Endothelial cell of umbilical vein (primary cell): Measurements from ENCODE around the gene SPPL3. TPM values are rescaled to one million over a fixed set of nuclear protein-coding genes. Genes with fewer than 3 reads are reported as not detected.

Source experiments
- BruUV-seq: library from RNA; stranded (reverse); fragments of 400-500 nt; replicated peaks from 2 replicates; lab custom pipeline; 2021; lab: Mats Ljungman, UMichigan
- CTCF ChIA-PET: fragments of 300-600, 350-600 bp; sonication (Branson Sonifier 250); formaldehyde crosslinking; loops from one replicate; lab custom pipeline; 2021; ENCODE audit warnings: antibody characterized with exemption, inconsistent platforms; lab: Charles Lee
- POLR2A ChIA-PET: fragments of 300-600, 350-600 bp; sonication (Branson Sonifier 250); formaldehyde crosslinking; loops from one replicate; lab custom pipeline; 2021; ENCODE audit warnings: antibody characterized with exemption, inconsistent platforms; lab: Charles Lee
- DNase-seq: peaks from one replicate; pipeline ENCODE4 v3.0.0-alpha.2; 2011; ENCODE audit warnings: low read depth, low spot score
- FAIRE-seq: peaks from 2 replicates; lab custom pipeline; 2011; peaks lifted over from hg19 to GRCh38; lab: Jason Lieb, UNC
- H2AFZ ChIP-seq: 2 replicates; pipeline ENCODE4 v1.6.0; 2012; ENCODE audit warnings: low read depth, low read length, control low read depth, inconsistent platforms
- H3K27ac ChIP-seq: 2 replicates; pipeline ENCODE4 v1.5.1; 2011; ENCODE audit warnings: low read depth, mild to moderate bottlenecking, control low read depth, low read length, moderate library complexity; ENCODE audit not compliant: insufficient read depth
- H3K27me3 ChIP-seq, 2 experiments: 2 replicates each; pipeline versions ENCODE4 v1.6.0 to v1.6.1; 2011; ENCODE audit warnings: low read length in 2 of 2, mixed read lengths in 1 of 2; ENCODE audit not compliant: control insufficient read depth in 2 of 2, insufficient read depth in 2 of 2
- H3K36me3 ChIP-seq, 2 experiments: 2 replicates in 1 of 2; 3 replicates in 1 of 2; pipeline ENCODE4 v1.5.1; 2011; ENCODE audit warnings: low read length in 2 of 2, mild to moderate bottlenecking in 1 of 2, moderate library complexity in 1 of 2; ENCODE audit not compliant: control insufficient read depth in 2 of 2, insufficient read depth in 2 of 2; ENCODE audit errors: extremely low read depth in 1 of 2
- H3K4me1 ChIP-seq: 3 replicates; pipeline ENCODE4 v1.5.1; 2011; ENCODE audit warnings: mild to moderate bottlenecking, low read length; ENCODE audit not compliant: control insufficient read depth, insufficient read depth; ENCODE audit errors: extremely low read depth
- H3K4me2 ChIP-seq: 2 replicates; pipeline ENCODE4 v1.6.1; 2011; ENCODE audit warnings: low read length, control low read depth, mixed read lengths; ENCODE audit not compliant: insufficient read depth
- H3K4me3 ChIP-seq, 3 experiments: fragments of 200-600 bp in 1 of 3; sonication (generic), shearing (Covaris generic) in 1 of 3; replicated peaks in 1 of 3; 2 replicates each; pipeline ENCODE4 v1.5.1; 2011 to 2016; ENCODE audit warnings: control low read depth in 3 of 3, low read length in 3 of 3, mild to moderate bottlenecking in 2 of 3, inconsistent platforms in 1 of 3, low read depth in 1 of 3, moderate library complexity in 1 of 3; ENCODE audit not compliant: insufficient read depth in 1 of 3
- H3K79me2 ChIP-seq: 2 replicates; pipeline ENCODE4 v1.6.0; 2012; ENCODE audit warnings: low read length, inconsistent platforms; ENCODE audit not compliant: control insufficient read depth, insufficient read depth
- H3K9ac ChIP-seq: replicated peaks from 2 replicates; pipeline ENCODE3; 2011; ENCODE audit warnings: low read length, control low read depth; ENCODE audit not compliant: insufficient read depth; ENCODE audit errors: extremely low read depth
- H3K9me1 ChIP-seq: replicated peaks from 3 replicates; pipeline ENCODE4 v1.6.0; 2011; ENCODE audit warnings: mild to moderate bottlenecking, low read length; ENCODE audit not compliant: control insufficient read depth, insufficient read depth; ENCODE audit errors: extremely low read depth
- H3K9me3 ChIP-seq: replicated peaks from 2 replicates; pipeline ENCODE4 v1.5.1; 2012; ENCODE audit warnings: low read length, inconsistent platforms; ENCODE audit not compliant: control insufficient read depth, insufficient read depth
- H4K20me1 ChIP-seq: replicated peaks from 2 replicates; pipeline ENCODE3; 2011; ENCODE audit warnings: mild to moderate bottlenecking, low read length; ENCODE audit not compliant: control insufficient read depth, insufficient read depth; ENCODE audit errors: extremely low read depth
- EZH2 ChIP-seq: IDR thresholded peaks from 2 replicates; pipeline ENCODE4 v1.6.1; 2012; ENCODE audit warnings: borderline replicate concordance, low read depth, mild to moderate bottlenecking, moderate library complexity, low read length, inconsistent platforms; ENCODE audit not compliant: severe bottlenecking
- FOS ChIP-seq: IDR thresholded peaks from 2 replicates; pipeline ENCODE4 v1.6.1; 2011; ENCODE audit warnings: mild to moderate bottlenecking, low read length, moderate library complexity, borderline replicate concordance; ENCODE audit not compliant: insufficient read depth
- GATA2 ChIP-seq: IDR thresholded peaks from 2 replicates; pipeline ENCODE4 v1.7.0; 2011; ENCODE audit warnings: low read depth, mild to moderate bottlenecking, moderate library complexity, mixed read lengths, low read length; ENCODE audit not compliant: insufficient read length, insufficient read depth
- JUN ChIP-seq: IDR thresholded peaks from 2 replicates; pipeline ENCODE4 v1.6.1; 2011; ENCODE audit warnings: borderline replicate concordance, low read depth; ENCODE audit not compliant: insufficient read length, insufficient read depth
- MYC ChIP-seq: IDR thresholded peaks from one replicate; pipeline ENCODE4 v1.6.1; 2011; ENCODE audit warnings: mild to moderate bottlenecking, low read depth, low read length
- POLR2A ChIP-seq: IDR thresholded peaks from 2 replicates; pipeline ENCODE4 v1.6.1; 2012; ENCODE audit warnings: low read depth, mild to moderate bottlenecking, control low read depth, low read length
- POLR2AphosphoS5 ChIP-seq: IDR thresholded peaks from 2 replicates; pipeline ENCODE4 v1.6.1; 2012; ENCODE audit warnings: low read depth, mild to moderate bottlenecking, control low read depth, low read length, moderate library complexity; ENCODE audit not compliant: insufficient read depth
- dilution Hi-C: fragments of 300-500 bp; cut with MboI; formaldehyde crosslinking; loops from one replicate; pipeline ENCODE4 v1.15.0; 2019; ENCODE audit warnings: low sequenced_read_pairs; ENCODE audit not compliant: extremely low pct_ligation_motif_present
- intact Hi-C: fragments of 100-400 bp; cut with micrococcal nuclease; formaldehyde crosslinking; loops from one replicate; pipeline ENCODE4 v1.10.0; 2022
- polyA plus RNA-seq, 4 experiments: library from polyadenylated mRNA; depleted of rRNA in 3 of 4; stranded (reverse) in 3 of 4; unstranded in 1 of 4; fragments of >200 nt; gene quantifications; 2 replicates each; pipeline versions ENCODE4 v1.2.1 to v1.2.3, GENCODE V29; 2011 to 2012; ENCODE audit warnings: missing spikeins in 1 of 4
- total RNA-seq: library from RNA; stranded (reverse); gene quantifications from 2 replicates; pipeline ENCODE4 v1.2.3, GENCODE V29; 2021
- TF ChIP-seq, protein P1 (sequence below): IDR thresholded peaks from 2 replicates; pipeline ENCODE4 v1.6.1; 2011; ENCODE audit not compliant: insufficient read depth, insufficient read length
- TF ChIP-seq, protein P2 (sequence below), 2 donors: IDR thresholded peaks; 1 replicate in 1 of 2; 2 replicates in 1 of 2; pipeline ENCODE4 v1.5.1; 2011; ENCODE audit warnings: low read length in 2 of 2, mild to moderate bottlenecking in 2 of 2, moderate library complexity in 2 of 2, control low read depth in 1 of 2, inconsistent platforms in 1 of 2, low read depth in 1 of 2; ENCODE audit not compliant: insufficient read depth in 1 of 2; ENCODE audit errors: extremely low read depth in 1 of 2

The SPPL3 gene
- total and polyA plus RNA-seq, 2 donors (not counting 3 experiments of a cell fraction or from before 2014, with no cell fraction given): 30.6 to 53.0 TPM

DNA sequence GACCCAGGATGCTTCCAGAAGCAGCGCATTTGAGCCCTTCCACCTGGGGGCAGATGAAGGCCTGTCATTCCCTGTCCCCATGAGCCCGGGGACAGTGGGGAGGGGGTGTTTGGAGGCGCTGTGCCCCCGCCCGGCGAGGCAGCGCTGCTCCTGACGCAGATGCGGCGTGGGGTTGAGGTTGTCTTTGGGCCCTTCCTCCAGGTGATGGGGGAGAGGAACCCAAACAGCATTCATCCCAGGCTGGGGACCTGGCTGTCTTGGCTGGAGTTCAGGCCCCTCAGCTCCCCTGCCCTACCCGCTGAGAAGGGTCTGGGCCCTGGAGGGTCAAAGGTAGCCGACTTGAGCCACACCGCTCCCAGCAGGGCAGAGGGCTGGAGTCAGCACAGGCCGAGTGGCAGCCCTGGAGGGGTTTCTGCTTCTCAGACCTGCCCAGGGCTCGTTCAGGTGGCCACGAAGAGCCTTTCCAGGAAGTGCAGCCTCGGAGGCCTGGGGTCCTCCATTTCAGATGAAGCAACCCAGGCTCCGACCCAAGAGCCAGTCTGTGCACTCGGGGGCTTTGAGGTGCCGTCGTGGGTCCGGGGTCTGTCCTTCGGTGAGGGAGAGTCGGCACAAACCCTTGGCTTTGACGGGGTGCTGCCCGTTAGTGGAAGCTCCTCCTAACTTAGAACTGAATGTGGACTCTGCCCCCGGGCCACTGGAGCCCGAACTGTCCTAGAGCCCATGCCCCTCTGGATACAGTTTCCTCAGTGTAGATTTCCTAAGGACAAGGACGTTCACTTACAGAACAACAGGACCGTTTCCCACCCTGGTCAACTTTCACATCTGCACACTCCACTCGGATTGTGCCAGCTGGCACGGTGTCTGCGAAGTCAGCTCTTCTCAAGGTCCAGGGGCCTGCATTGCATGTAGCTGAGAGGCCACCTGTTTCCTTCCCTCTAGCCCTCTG lies 162.4 kb downstream of the SPPL3 start:
- H2AFZ ChIP-seq: no peak overlapping the region
- H3K4me1 ChIP-seq: no peaks in the 10 kb centered on the region
- no peaks in the 10 kb centered on the region for H3K36me3 ChIP-seq
- no peak overlapping the region for H3K4me2 ChIP-seq
- FAIRE-seq: no peak
- ChIA-PET CTCF (no interaction called here), POLR2A (no interaction called here)
- intact Hi-C loops (no loop called here), dilution Hi-C loops (no loop called here)
- BruUV-seq: no TSS peak
- H3K9ac ChIP-seq: no peak overlapping the region
- H3K27ac ChIP-seq: no peak overlapping the region
- H3K9me3 ChIP-seq: no peaks in the 10 kb centered on the region
- no peaks in the 10 kb centered on the region for H3K27me3 ChIP-seq
- TF ChIP-seq POLR2AphosphoS5 (no peak), FOS (no peak), JUN (no peak), EZH2 (no peak), MYC (no peak), GATA2 (no peak), POLR2A (no peak)
- TF ChIP-seq, protein P1, sequence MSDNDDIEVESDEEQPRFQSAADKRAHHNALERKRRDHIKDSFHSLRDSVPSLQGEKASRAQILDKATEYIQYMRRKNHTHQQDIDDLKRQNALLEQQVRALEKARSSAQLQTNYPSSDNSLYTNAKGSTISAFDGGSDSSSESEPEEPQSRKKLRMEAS: no peak
- TF ChIP-seq, protein P2, sequence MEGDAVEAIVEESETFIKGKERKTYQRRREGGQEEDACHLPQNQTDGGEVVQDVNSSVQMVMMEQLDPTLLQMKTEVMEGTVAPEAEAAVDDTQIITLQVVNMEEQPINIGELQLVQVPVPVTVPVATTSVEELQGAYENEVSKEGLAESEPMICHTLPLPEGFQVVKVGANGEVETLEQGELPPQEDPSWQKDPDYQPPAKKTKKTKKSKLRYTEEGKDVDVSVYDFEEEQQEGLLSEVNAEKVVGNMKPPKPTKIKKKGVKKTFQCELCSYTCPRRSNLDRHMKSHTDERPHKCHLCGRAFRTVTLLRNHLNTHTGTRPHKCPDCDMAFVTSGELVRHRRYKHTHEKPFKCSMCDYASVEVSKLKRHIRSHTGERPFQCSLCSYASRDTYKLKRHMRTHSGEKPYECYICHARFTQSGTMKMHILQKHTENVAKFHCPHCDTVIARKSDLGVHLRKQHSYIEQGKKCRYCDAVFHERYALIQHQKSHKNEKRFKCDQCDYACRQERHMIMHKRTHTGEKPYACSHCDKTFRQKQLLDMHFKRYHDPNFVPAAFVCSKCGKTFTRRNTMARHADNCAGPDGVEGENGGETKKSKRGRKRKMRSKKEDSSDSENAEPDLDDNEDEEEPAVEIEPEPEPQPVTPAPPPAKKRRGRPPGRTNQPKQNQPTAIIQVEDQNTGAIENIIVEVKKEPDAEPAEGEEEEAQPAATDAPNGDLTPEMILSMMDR (IDR thresholded peaks at IDR 0.05; ENCODE audit: extremely low read depth in 1 of 2, insufficient read depth in 1 of 2, low read depth in 1 of 2, low read length in 2 of 2): no peak
- no peaks in the 10 kb centered on the region for H4K20me1 ChIP-seq
- H3K9me1 ChIP-seq: no peaks in the 10 kb centered on the region
- no peak overlapping the region for H3K4me3 ChIP-seq
- DNase-seq: no peak
- H3K79me2 ChIP-seq: no peaks in the 10 kb centered on the region
